Measurements from ENCODE around the gene NDUFB5. TPM values are rescaled to one million over a fixed set of nuclear protein-coding genes. Genes with fewer than 3 reads are reported as not detected.

The NDUFB5 gene
- total and polyA plus RNA-seq, 2 donors (not counting 1 experiment from before 2014, with no cell fraction given): 16.1 to 52.9 TPM

- Histone ChIP-seq H3K9ac (ENCODE audit: low read length) (no peak overlapping the region), H3K27me3 (replicated peaks in 1 of 4; ENCODE audit: control extremely low read depth in 1 of 4, control insufficient read depth in 3 of 4, insufficient read depth in 4 of 4, low read length in 3 of 4) (no peaks in the 10 kb centered on the region), H3K4me1 (ENCODE audit: control insufficient read depth in 2 of 2, insufficient read depth in 2 of 2, low read length in 2 of 2) (no peaks in the 10 kb centered on the region), H3K27ac (ENCODE audit: low read length in 2 of 2) (no peak overlapping the region), H3K4me3 (ENCODE audit: control extremely low read depth in 1 of 5, extremely low read depth in 1 of 5, insufficient read depth in 1 of 5, low read depth in 2 of 5, low read length in 4 of 5) (no peak overlapping the region), H3K9me3 (ENCODE audit: control extremely low read depth in 1 of 3, control insufficient read depth in 2 of 3, insufficient read depth in 1 of 3, low read length in 2 of 3) (no peaks in the 10 kb centered on the region), H3K36me3 (replicated peaks in 1 of 2; ENCODE audit: control extremely low read depth in 1 of 2, control insufficient read depth in 1 of 2, extremely low read depth in 1 of 2, insufficient read depth in 2 of 2, low read length in 1 of 2) (peaks cover 16 to 66% of the 10 kb centered on the region in 2 experiments), H3K79me2 (ENCODE audit: control insufficient read depth, insufficient read depth, low read length) (no peaks in the 10 kb centered on the region), H2AFZ (ENCODE audit: insufficient read depth, low read depth, low read length, poor library complexity, severe bottlenecking) (no peak overlapping the region), H3K4me2 (replicated peaks; ENCODE audit: low read depth, low read length, poor library complexity, severe bottlenecking) (no peak overlapping the region), H4K20me1 (ENCODE audit: control insufficient read depth, insufficient read depth, low read length, poor library complexity, severe bottlenecking) (no peaks in the 10 kb centered on the region)
- ATAC-seq (ENCODE audit: low read depth) (no peak), DNase-seq (no peak)
- no CpG with 5 or more reads among the region's 1 CpG for WGBS (ENCODE audit: insufficient coverage)
- Mint-ChIP-seq H3K4me1 (no peaks in the 10 kb centered on the region), H3K9me3 (ENCODE audit: insufficient read depth) (no peaks in the 10 kb centered on the region), H3K4me3 (no peak overlapping the region), H3K27me3 (no peaks in the 10 kb centered on the region), H3K27ac (no peak overlapping the region)
- intact Hi-C loops (cut with micrococcal nuclease): no loop called here
- TF ChIP-seq EZH2 (IDR thresholded peaks at IDR 0.05; ENCODE audit: borderline replicate concordance, insufficient read depth, low read depth, low read length, poor library complexity, severe bottlenecking): no peak
- no peak for TF ChIP-seq CTCF (IDR thresholded peaks at IDR 0.05)
- ChIA-PET CTCF (no interaction called here), POLR2A (no interaction called here)
Measured at GRCh38 chr3:179580992-179581391, 23.6 kb upstream of the NDUFB5 start.

GRCh38 chr3:179589143-179589542 lies 15.5 kb upstream of the NDUFB5 start:
- Histone ChIP-seq H3K4me1 (ENCODE audit: control insufficient read depth in 2 of 2, insufficient read depth in 2 of 2, low read length in 2 of 2) (no peaks in the 10 kb centered on the region), H3K4me3 (ENCODE audit: control extremely low read depth in 1 of 5, extremely low read depth in 1 of 5, insufficient read depth in 1 of 5, low read depth in 2 of 5, low read length in 4 of 5) (no peak overlapping the region), H4K20me1 (ENCODE audit: control insufficient read depth, insufficient read depth, low read length, poor library complexity, severe bottlenecking) (no peaks in the 10 kb centered on the region), H3K27ac (ENCODE audit: low read length in 2 of 2) (no peak overlapping the region), H2AFZ (ENCODE audit: insufficient read depth, low read depth, low read length, poor library complexity, severe bottlenecking) (no peak overlapping the region), H3K9me3 (ENCODE audit: control extremely low read depth in 1 of 3, control insufficient read depth in 2 of 3, insufficient read depth in 1 of 3, low read length in 2 of 3) (no peaks in the 10 kb centered on the region), H3K27me3 (replicated peaks in 1 of 4; ENCODE audit: control extremely low read depth in 1 of 4, control insufficient read depth in 3 of 4, insufficient read depth in 4 of 4, low read length in 3 of 4) (no peaks in the 10 kb centered on the region), H3K4me2 (replicated peaks; ENCODE audit: low read depth, low read length, poor library complexity, severe bottlenecking) (no peak overlapping the region), H3K36me3 (replicated peaks in 1 of 2; ENCODE audit: control extremely low read depth in 1 of 2, control insufficient read depth in 1 of 2, extremely low read depth in 1 of 2, insufficient read depth in 2 of 2, low read length in 1 of 2) (peaks cover 8 to 70% of the 10 kb centered on the region in 2 experiments), H3K9ac (ENCODE audit: low read length) (no peak overlapping the region), H3K79me2 (ENCODE audit: control insufficient read depth, insufficient read depth, low read length) (no peaks in the 10 kb centered on the region)
- intact Hi-C loops (cut with micrococcal nuclease): no loop called here
- no peak for ATAC-seq (ENCODE audit: low read depth)
- no peak for DNase-seq
- Mint-ChIP-seq H3K27ac (no peak overlapping the region), H3K27me3 (no peaks in the 10 kb centered on the region), H3K9me3 (ENCODE audit: insufficient read depth) (no peaks in the 10 kb centered on the region), H3K4me3 (no peak overlapping the region), H3K4me1 (no peaks in the 10 kb centered on the region)
- CTCF ChIA-PET: no interaction called here
- TF ChIP-seq EZH2 (IDR thresholded peaks at IDR 0.05; ENCODE audit: borderline replicate concordance, insufficient read depth, low read depth, low read length, poor library complexity, severe bottlenecking) (no peak), CTCF (IDR thresholded peaks at IDR 0.05) (no peak)
- POLR2A ChIA-PET: no interaction called here
